Non-pigmented ciliary epithelial cell (primary cell): ENCODE results near the gene PRRT2.

Source experiments
- DNase-seq: peaks from one replicate; pipeline ENCODE4 v3.0.0-alpha.2; 2010; ENCODE audit warnings: low read depth

PRRT2 gene

GRCh38 chr16:29835926-29836325, 23.9 kb downstream of the PRRT2 start:
- DNase-seq, result no peak

- DNase-seq, result no peak
These were observed 24.6 kb downstream of the PRRT2 start for GRCh38 chr16:29836623-29837022.

GRCh38 chr16:29837841-29838240, 25.8 kb downstream of the PRRT2 start:
- DNase-seq, result no peak

GRCh38 chr16:29839822-29840221, 27.8 kb downstream of the PRRT2 start:
- DNase-seq, result no peak

GRCh38 chr16:29840240-29840639, 28.2 kb downstream of the PRRT2 start:
- no peak for DNase-seq

- no peak for DNase-seq
These were observed 29.6 kb downstream of the PRRT2 start for GRCh38 chr16:29841631-29842030.

GRCh38 chr16:29842732-29843346, 30.8 kb downstream of the PRRT2 start:
- DNase-seq, result no peak

GRCh38 chr16:29843931-29844330, 31.9 kb downstream of the PRRT2 start:
- DNase-seq, result no peak

- DNase-seq, result no peak
These were observed 32.8 kb downstream of the PRRT2 start for GRCh38 chr16:29844575-29845331.

GRCh38 chr16:29845656-29846055, 33.7 kb downstream of the PRRT2 start:
- no peak for DNase-seq

- no peak for DNase-seq
These were observed 36.7 kb downstream of the PRRT2 start for GRCh38 chr16:29848420-29849297.

- DNase-seq, result no peak
These were observed 37.5 kb downstream of the PRRT2 start for GRCh38 chr16:29849505-29849904.

GRCh38 chr16:29850998-29851397, 39.0 kb downstream of the PRRT2 start:
- DNase-seq, result no peak

GRCh38 chr16:29852654-29853053, 40.7 kb downstream of the PRRT2 start:
- no peak for DNase-seq

GRCh38 chr16:29854520-29855100, 42.6 kb downstream of the PRRT2 start:
- no peak for DNase-seq

- no peak for DNase-seq
These were observed 45.3 kb downstream of the PRRT2 start for GRCh38 chr16:29857133-29857760.

GRCh38 chr16:29858149-29858849, 46.3 kb downstream of the PRRT2 start:
- no peak for DNase-seq

GRCh38 chr16:29858974-29859373, 47.0 kb downstream of the PRRT2 start:
- DNase-seq, result no peak

- DNase-seq, result no peak
These were observed 48.2 kb downstream of the PRRT2 start for GRCh38 chr16:29860218-29860617.

GRCh38 chr16:29862383-29862883, 50.4 kb downstream of the PRRT2 start:
- DNase-seq, result no peak
